ENCODE results near the gene PKN1. TPM values are rescaled to one million over a fixed set of nuclear protein-coding genes. Genes with fewer than 3 reads are reported as not detected.

PKN1 gene
- polyA plus RNA-seq, 1 donor (not counting 4 experiments of a cell fraction or from before 2014, with no cell fraction given) = 0.62 TPM

DNA sequence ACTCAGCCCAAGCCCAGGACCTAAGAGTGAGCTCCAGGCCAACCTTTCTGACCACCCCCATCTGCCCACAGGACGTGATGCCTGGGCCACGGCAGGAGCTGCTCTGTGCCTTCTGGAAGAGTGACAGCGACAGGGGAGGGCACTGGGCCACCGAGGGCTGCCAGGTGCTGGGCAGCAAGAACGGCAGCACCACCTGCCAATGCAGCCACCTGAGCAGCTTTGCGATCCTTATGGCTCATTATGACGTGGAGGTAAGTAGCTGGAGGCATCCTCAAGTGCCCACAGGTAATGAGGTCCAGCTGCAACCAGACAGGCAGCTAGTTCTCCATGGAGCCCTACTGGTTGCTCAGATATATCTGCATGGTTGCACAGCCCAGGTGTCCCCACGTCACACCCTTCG, 28.8 kb upstream of the PKN1 start:
- Histone ChIP-seq H3K4me2 (ENCODE audit: control insufficient read depth, extremely low read depth, insufficient read depth, low read depth, low read length) (no peak overlapping the region), H3K9me3 (ENCODE audit: control insufficient read depth, low read depth, low read length) (no peaks in the 10 kb centered on the region), H3K9me1 (ENCODE audit: control insufficient read depth, extremely low read depth, insufficient read depth, low read length) (no peaks in the 10 kb centered on the region), H3K27me3 (ENCODE audit: control insufficient read depth, extremely low read depth, insufficient read depth, low read length) (no peaks in the 10 kb centered on the region), H3K27ac (ENCODE audit: control insufficient read depth, insufficient read depth, low read length) (no peak overlapping the region), H3K4me1 (ENCODE audit: control insufficient read depth, extremely low read depth, insufficient read depth, low read length) (peaks cover 3% of the 10 kb centered on the region), H3K79me2 (ENCODE audit: control insufficient read depth, insufficient read depth, low read length) (no peaks in the 10 kb centered on the region), H3K36me3 (ENCODE audit: control insufficient read depth in 2 of 2, extremely low read depth in 1 of 2, insufficient read depth in 2 of 2, low read length in 2 of 2) (peaks cover 15 to 28% of the 10 kb centered on the region in 2 experiments), H4K20me1 (ENCODE audit: control insufficient read depth, extremely low read depth, insufficient read depth, low read length) (peaks cover 8% of the 10 kb centered on the region), H3K9ac (ENCODE audit: control insufficient read depth, extremely low read depth, insufficient read depth, low read length) (no peak overlapping the region), H3K4me3 (ENCODE audit: control insufficient read depth in 2 of 3, extremely low read depth in 1 of 3, insufficient read depth in 2 of 3, low read depth in 1 of 3, low read length in 3 of 3) (no peak overlapping the region), H2AFZ (ENCODE audit: control insufficient read depth, low read length) (no peak overlapping the region)
- no peak for FAIRE-seq
- no peak for DNase-seq (ENCODE audit: low read depth, low spot score)
- dilution Hi-C loops (cut with MboI; ENCODE audit: extremely low pct_ligation_motif_present, low sequenced_read_pairs) = no loop called here
- TF ChIP-seq EZH2 (IDR thresholded peaks at IDR 0.05; ENCODE audit: low read length) = no peak
- TF ChIP-seq, protein P1, sequence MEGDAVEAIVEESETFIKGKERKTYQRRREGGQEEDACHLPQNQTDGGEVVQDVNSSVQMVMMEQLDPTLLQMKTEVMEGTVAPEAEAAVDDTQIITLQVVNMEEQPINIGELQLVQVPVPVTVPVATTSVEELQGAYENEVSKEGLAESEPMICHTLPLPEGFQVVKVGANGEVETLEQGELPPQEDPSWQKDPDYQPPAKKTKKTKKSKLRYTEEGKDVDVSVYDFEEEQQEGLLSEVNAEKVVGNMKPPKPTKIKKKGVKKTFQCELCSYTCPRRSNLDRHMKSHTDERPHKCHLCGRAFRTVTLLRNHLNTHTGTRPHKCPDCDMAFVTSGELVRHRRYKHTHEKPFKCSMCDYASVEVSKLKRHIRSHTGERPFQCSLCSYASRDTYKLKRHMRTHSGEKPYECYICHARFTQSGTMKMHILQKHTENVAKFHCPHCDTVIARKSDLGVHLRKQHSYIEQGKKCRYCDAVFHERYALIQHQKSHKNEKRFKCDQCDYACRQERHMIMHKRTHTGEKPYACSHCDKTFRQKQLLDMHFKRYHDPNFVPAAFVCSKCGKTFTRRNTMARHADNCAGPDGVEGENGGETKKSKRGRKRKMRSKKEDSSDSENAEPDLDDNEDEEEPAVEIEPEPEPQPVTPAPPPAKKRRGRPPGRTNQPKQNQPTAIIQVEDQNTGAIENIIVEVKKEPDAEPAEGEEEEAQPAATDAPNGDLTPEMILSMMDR (optimal IDR thresholded peaks at IDR 0.05 in 1 of 3, IDR thresholded peaks at IDR 0.05 in 1 of 3, conservative IDR thresholded peaks at IDR 0.05 in 1 of 3; ENCODE audit: extremely low read depth in 1 of 3, insufficient read depth in 2 of 3, low read length in 3 of 3) = no peak

GRCh38 chr19:14405380-14405757, 27.7 kb upstream of the PKN1 start:
- no peaks in the 10 kb centered on the region for H3K9me1 ChIP-seq (ENCODE audit: control insufficient read depth, extremely low read depth, insufficient read depth, low read length)
- H4K20me1 ChIP-seq (ENCODE audit: control insufficient read depth, extremely low read depth, insufficient read depth, low read length) = peaks cover 8% of the 10 kb centered on the region
- H3K4me1 ChIP-seq (ENCODE audit: control insufficient read depth, extremely low read depth, insufficient read depth, low read length) = peaks cover 3% of the 10 kb centered on the region
- H3K9ac ChIP-seq (ENCODE audit: control insufficient read depth, extremely low read depth, insufficient read depth, low read length) = no peak overlapping the region
- no peaks in the 10 kb centered on the region for H3K9me3 ChIP-seq (ENCODE audit: control insufficient read depth, low read depth, low read length)
- H3K4me2 ChIP-seq (ENCODE audit: control insufficient read depth, extremely low read depth, insufficient read depth, low read depth, low read length) = no peak overlapping the region
- DNase-seq (ENCODE audit: low read depth, low spot score) (no peak), FAIRE-seq (no peak)
- peaks cover 24 to 39% of the 10 kb centered on the region in 2 experiments for H3K36me3 ChIP-seq (ENCODE audit: control insufficient read depth in 2 of 2, extremely low read depth in 1 of 2, insufficient read depth in 2 of 2, low read length in 2 of 2)
- H3K27ac ChIP-seq (ENCODE audit: control insufficient read depth, insufficient read depth, low read length) = no peak overlapping the region
- dilution Hi-C loops (cut with MboI; ENCODE audit: extremely low pct_ligation_motif_present, low sequenced_read_pairs) = no loop called here
- H3K27me3 ChIP-seq (ENCODE audit: control insufficient read depth, extremely low read depth, insufficient read depth, low read length) = no peaks in the 10 kb centered on the region
- no peak for TF ChIP-seq EZH2 (IDR thresholded peaks at IDR 0.05; ENCODE audit: low read length)
- TF ChIP-seq, protein P1 (optimal IDR thresholded peaks at IDR 0.05 in 1 of 3, IDR thresholded peaks at IDR 0.05 in 1 of 3, conservative IDR thresholded peaks at IDR 0.05 in 1 of 3; ENCODE audit: extremely low read depth in 1 of 3, insufficient read depth in 2 of 3, low read length in 3 of 3) = no peak
- H3K79me2 ChIP-seq (ENCODE audit: control insufficient read depth, insufficient read depth, low read length) = peaks cover 3% of the 10 kb centered on the region
- no peak overlapping the region for H2AFZ ChIP-seq (ENCODE audit: control insufficient read depth, low read length)
- H3K4me3 ChIP-seq (ENCODE audit: control insufficient read depth in 2 of 3, extremely low read depth in 1 of 3, insufficient read depth in 2 of 3, low read depth in 1 of 3, low read length in 3 of 3) = no peak overlapping the region
